Choroid plexus epithelial cell (primary cell): ENCODE data around the gene ABHD10.

Source experiments
- DNase-seq: peaks from one replicate; pipeline ENCODE4 v3.0.0-alpha.2; 2010; ENCODE audit warnings: low read depth
- H3K4me3 ChIP-seq: 2 replicates; pipeline ENCODE4 v1.5.1; 2011; ENCODE audit warnings: low read depth, mild to moderate bottlenecking, control low read depth, low read length, moderate library complexity
- TF ChIP-seq, protein P1 (sequence below): conservative IDR thresholded peaks from 2 replicates; pipeline ENCODE4 v1.5.1; 2011; ENCODE audit warnings: low read depth, mild to moderate bottlenecking, control low read depth, inconsistent platforms, low read length, moderate library complexity

Gene ABHD10

DNA sequence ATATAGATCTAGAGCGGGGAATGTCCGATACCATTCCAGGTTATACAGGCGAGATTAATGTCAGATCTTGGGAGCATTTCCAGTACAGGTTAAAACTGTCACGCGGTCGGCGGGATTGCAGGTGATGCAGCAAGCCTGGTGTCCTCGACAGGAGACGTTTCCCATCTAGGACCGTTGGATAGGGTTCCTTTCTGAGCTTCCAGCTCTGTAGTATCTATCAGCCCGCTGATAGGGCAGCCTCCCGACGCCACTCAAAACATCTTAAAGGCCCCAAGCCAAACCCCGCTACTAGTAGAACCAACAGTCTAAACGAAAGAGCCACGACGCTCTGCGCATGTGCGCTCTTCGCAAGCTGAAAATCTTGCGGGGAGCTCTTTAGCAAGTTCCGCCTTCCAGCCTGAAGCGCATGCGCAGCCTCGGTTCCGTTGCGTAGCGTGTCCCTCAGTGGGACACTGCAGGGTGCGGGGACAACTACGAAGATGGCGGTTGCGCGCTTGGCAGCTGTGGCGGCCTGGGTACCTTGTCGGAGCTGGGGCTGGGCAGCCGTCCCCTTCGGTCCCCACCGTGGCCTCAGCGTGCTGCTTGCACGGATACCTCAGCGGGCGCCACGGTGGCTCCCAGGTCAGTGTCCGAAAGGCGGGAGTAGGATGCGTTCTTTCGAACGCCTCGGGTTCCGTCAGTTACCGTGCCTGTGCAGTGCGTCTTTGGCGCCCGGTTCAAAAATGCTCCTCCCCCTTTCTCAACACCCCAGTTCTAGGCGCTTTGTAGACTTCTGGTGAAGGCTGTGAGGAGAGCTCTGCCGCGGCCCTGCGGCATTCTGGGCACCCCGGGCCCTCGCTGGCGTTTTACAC, at the start of gene ABHD10:
Gene ABHD10 (plus strand): TSS at position 444 of the 851 bp plus-strand sequence. CDS start 36 bp downstream, at position 480.
- TF ChIP-seq, protein P1, sequence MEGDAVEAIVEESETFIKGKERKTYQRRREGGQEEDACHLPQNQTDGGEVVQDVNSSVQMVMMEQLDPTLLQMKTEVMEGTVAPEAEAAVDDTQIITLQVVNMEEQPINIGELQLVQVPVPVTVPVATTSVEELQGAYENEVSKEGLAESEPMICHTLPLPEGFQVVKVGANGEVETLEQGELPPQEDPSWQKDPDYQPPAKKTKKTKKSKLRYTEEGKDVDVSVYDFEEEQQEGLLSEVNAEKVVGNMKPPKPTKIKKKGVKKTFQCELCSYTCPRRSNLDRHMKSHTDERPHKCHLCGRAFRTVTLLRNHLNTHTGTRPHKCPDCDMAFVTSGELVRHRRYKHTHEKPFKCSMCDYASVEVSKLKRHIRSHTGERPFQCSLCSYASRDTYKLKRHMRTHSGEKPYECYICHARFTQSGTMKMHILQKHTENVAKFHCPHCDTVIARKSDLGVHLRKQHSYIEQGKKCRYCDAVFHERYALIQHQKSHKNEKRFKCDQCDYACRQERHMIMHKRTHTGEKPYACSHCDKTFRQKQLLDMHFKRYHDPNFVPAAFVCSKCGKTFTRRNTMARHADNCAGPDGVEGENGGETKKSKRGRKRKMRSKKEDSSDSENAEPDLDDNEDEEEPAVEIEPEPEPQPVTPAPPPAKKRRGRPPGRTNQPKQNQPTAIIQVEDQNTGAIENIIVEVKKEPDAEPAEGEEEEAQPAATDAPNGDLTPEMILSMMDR: no peak
- peak within 1 kb of the TSS; percentile 89 for H3K4me3 ChIP-seq
- peak; percentile 99 for DNase-seq

DNA sequence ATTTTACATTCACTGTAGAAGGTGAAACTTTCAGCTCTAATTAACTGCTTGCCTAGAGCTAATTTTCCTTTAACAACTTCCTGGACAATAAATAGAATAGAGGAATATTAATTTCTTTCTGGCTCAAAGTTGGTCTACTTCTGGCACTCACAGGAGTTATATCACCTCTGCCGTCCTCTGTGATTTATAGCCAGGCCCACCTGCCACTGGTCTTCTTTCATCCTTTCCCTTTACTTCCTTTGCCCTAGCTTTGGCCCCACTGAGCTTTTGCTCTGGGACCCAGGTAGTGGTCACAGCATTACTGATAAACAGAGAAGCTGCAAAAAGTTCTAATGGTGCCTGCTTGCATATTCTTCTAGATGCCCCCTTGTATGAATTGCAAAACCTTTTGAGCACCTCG, 49.3 kb upstream of the ABHD10 start:
- DNase-seq: no peak
- TF ChIP-seq, protein P1: no peak
- no peak overlapping the region for H3K4me3 ChIP-seq

DNA sequence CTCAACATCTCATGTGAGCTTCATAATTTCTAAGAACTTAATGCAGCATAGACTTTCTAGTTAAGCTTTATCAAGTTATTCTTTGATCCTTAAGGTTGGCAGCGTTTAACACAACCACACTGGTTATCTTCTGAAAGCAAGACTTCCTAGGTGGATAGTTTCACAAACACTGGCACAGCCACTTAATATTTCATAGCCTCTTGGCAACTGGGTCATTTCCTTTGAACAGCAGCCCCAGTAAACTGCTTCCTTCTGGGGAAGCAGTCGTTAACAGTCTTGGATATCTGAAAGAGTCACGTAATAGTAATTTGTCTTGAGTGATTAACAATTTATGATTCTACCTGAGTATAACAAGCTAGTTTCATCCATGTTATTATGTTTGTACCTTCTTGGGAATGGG, 45.9 kb upstream of the ABHD10 start:
- H3K4me3 ChIP-seq: no peak overlapping the region
- TF ChIP-seq, protein P1: no peak
- DNase-seq: no peak

DNA sequence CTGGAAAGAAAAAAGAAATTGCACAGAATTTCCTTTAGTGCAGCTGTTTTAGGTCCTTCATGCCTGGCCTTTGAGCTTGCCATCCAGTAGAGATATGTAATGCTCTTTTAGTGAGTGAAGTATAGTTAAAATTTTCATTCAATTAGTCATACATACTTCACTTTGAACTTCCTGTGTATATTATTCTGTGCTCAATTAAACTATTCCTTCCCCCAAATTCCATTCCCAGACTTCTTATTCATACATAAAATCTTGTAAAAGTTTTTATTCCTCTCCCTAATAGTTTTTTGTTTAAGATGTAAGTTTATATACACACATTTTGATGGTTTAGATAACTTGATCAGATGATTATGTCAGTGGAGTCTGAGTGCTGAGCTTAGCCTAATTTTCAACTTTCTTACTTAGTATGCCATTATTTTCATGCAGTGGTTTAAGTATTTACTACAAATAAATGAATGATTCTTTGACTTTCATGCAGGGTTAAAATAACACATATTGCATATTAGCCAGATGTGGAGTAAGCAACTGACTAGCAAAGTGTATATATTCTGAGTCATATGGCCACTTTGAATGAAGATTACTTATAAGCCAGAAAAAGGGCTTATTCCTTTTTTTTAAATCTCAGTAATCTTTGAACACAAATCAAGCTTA, 42.5 kb upstream of the ABHD10 start:
- H3K4me3 ChIP-seq: no peak overlapping the region
- DNase-seq: peak; percentile 72
- TF ChIP-seq, protein P1: no peak

DNA sequence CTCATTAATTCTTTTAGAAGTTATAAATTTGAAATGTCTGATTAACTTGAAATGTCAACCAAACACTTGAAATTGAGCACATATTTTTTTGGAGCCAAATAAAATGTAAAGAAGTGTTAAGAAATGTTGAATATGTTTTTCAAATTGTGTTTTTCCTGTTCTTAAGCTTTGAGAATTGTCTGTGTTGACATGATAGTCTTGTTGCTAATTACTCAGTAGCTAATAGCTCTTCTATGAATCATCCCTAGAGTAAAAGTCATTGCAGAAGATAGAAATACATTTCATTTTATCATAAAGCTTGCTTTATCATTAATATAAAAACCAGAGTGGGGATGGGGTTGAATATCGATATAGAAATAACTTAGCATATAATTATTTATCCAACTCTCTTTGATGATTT, 41.9 kb upstream of the ABHD10 start:
- TF ChIP-seq, protein P1: no peak
- peak; percentile 57 for DNase-seq
- no peak overlapping the region for H3K4me3 ChIP-seq

DNA sequence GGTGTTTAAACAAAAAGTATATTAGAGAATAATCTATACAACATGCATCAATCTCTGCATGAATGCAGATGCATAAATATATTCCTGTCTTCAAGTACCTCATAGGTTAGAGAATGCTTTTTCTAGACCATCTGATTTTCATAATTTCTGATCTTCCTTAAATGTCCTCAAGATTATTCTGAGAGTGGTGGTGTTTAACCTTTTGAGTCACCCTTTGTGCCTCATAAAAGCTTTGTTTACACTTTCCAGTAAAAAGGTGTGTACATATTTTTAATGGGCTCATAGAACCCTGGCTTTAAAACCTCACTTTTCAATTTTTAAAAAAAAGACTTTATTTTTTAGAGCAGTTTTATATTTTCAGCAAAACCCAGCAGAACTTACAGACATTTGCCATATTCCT, 41.0 kb upstream of the ABHD10 start:
- DNase-seq: no peak
- TF ChIP-seq, protein P1: no peak
- no peak overlapping the region for H3K4me3 ChIP-seq
